H7 (cell line): ENCODE results near the gene S1PR1. TPM values are rescaled to one million over a fixed set of nuclear protein-coding genes. Genes with fewer than 3 reads are reported as not detected.
"Not testable (repeated sequence)": the region's sequence is repeated elsewhere in the genome, so short reads cannot be mapped to it uniquely, and the experiment has no call there.

Experiments
- DNase-seq: peaks from one replicate; pipeline ENCODE4 v3.0.0; 2012
- H3K27me3 ChIP-seq: 2 replicates; pipeline ENCODE4 v1.6.0; 2011; ENCODE audit warnings: mild to moderate bottlenecking, low read length; ENCODE audit not compliant: control insufficient read depth, insufficient read depth
- H3K36me3 ChIP-seq: replicated peaks from 2 replicates; pipeline ENCODE4 v1.5.1; 2011; ENCODE audit warnings: low read length; ENCODE audit not compliant: control insufficient read depth, insufficient read depth
- H3K4me3 ChIP-seq: 2 replicates; pipeline ENCODE4 v1.5.1; 2011; ENCODE audit warnings: low read depth, mild to moderate bottlenecking, control low read depth, low read length, moderate library complexity; ENCODE audit not compliant: insufficient read depth
- total RNA-seq: library from RNA; depleted of rRNA; stranded (reverse); fragments of >200 nt; shearing (Covaris generic); gene quantifications from 2 replicates; pipeline ENCODE4 v1.2.3, GENCODE V29; 2014

Gene S1PR1
- total RNA-seq, 1 experiment from 2014 or later, result 0.62 TPM

GRCh38 chr1:101207271-101207670, 29.5 kb upstream of the S1PR1 start:
- H3K27me3 ChIP-seq, DNase-seq, H3K4me3 ChIP-seq, H3K36me3 ChIP-seq: not testable (repeated sequence)

GRCh38 chr1:101207891-101208290, 28.9 kb upstream of the S1PR1 start:
- Histone ChIP-seq H3K27me3 (no peaks in the 10 kb centered on the region), H3K4me3 (no peak overlapping the region), H3K36me3 (no peaks in the 10 kb centered on the region)
- no peak for DNase-seq

GRCh38 chr1:101215363-101216011, 21.3 kb upstream of the S1PR1 start:
- no peak for DNase-seq
- Histone ChIP-seq H3K27me3 (no peaks in the 10 kb centered on the region), H3K4me3 (no peak overlapping the region), H3K36me3 (no peaks in the 10 kb centered on the region)

GRCh38 chr1:101216623-101217022, 20.2 kb upstream of the S1PR1 start:
- no peak overlapping the region for H3K4me3 ChIP-seq
- H3K27me3 ChIP-seq, result no peaks in the 10 kb centered on the region
- no peak for DNase-seq
- no peaks in the 10 kb centered on the region for H3K36me3 ChIP-seq

GRCh38 chr1:101217148-101217547, 19.7 kb upstream of the S1PR1 start:
- H3K4me3 ChIP-seq, result no peak overlapping the region
- DNase-seq, result no peak
- H3K36me3 ChIP-seq, result no peaks in the 10 kb centered on the region
- H3K27me3 ChIP-seq, result no peaks in the 10 kb centered on the region

- DNase-seq, H3K36me3 ChIP-seq, H3K4me3 ChIP-seq, H3K27me3 ChIP-seq: not testable (repeated sequence)
Observed at GRCh38 chr1:101218968-101219367, 17.9 kb upstream of the S1PR1 start.

- no peaks in the 10 kb centered on the region for H3K27me3 ChIP-seq
- H3K4me3 ChIP-seq, result no peak overlapping the region
- no peak for DNase-seq
- no peaks in the 10 kb centered on the region for H3K36me3 ChIP-seq
Observed at GRCh38 chr1:101219924-101220870, 16.6 kb upstream of the S1PR1 start.

GRCh38 chr1:101220906-101221305, 15.9 kb upstream of the S1PR1 start:
- no peak for DNase-seq
- H3K4me3 ChIP-seq, result no peak overlapping the region
- no peaks in the 10 kb centered on the region for H3K27me3 ChIP-seq
- no peaks in the 10 kb centered on the region for H3K36me3 ChIP-seq

- Histone ChIP-seq H3K36me3 (no peaks in the 10 kb centered on the region), H3K27me3 (no peaks in the 10 kb centered on the region), H3K4me3 (no peak overlapping the region)
- DNase-seq, result no peak
Observed at GRCh38 chr1:101221945-101222429, 14.8 kb upstream of the S1PR1 start.

GRCh38 chr1:101227837-101228236, 9.0 kb upstream of the S1PR1 start:
- Histone ChIP-seq H3K36me3 (no peaks in the 10 kb centered on the region), H3K4me3 (no peak overlapping the region), H3K27me3 (no peaks in the 10 kb centered on the region)
- no peak for DNase-seq

GRCh38 chr1:101228424-101229134, 8.2 kb upstream of the S1PR1 start:
- Histone ChIP-seq H3K36me3 (no peaks in the 10 kb centered on the region), H3K4me3 (no peak overlapping the region), H3K27me3 (no peaks in the 10 kb centered on the region)
- DNase-seq, result no peak

- not testable (repeated sequence) for DNase-seq, H3K4me3 ChIP-seq, H3K36me3 ChIP-seq
- H3K27me3 ChIP-seq, result peaks cover 22% of the 10 kb centered on the region
Observed at GRCh38 chr1:101232182-101232581, 4.6 kb upstream of the S1PR1 start.

GRCh38 chr1:101233495-101233894, 3.3 kb upstream of the S1PR1 start:
- no peak for DNase-seq
- Histone ChIP-seq H3K36me3 (no peaks in the 10 kb centered on the region), H3K27me3 (peaks cover 34% of the 10 kb centered on the region), H3K4me3 (no peak overlapping the region)

GRCh38 chr1:101235216-101235695, 1.6 kb upstream of the S1PR1 start:
- no peak for DNase-seq
- no peaks in the 10 kb centered on the region for H3K36me3 ChIP-seq
- peak overlapping the region; percentile 58 for H3K4me3 ChIP-seq
- peaks cover 34% of the 10 kb centered on the region for H3K27me3 ChIP-seq
